H1 (cell line): ENCODE data around the gene ETS1. TPM values are rescaled to one million over a fixed set of nuclear protein-coding genes. Genes with fewer than 3 reads are reported as not detected.

Experiments
- CTCF ChIA-PET: fragments of 300-600 bp; sonication (Branson Sonifier 250); formaldehyde crosslinking; loops from one replicate; lab custom pipeline; 2021; ENCODE audit not compliant: partially characterized antibody; lab: Charles Lee
- POLR2A ChIA-PET: fragments of 300-600 bp; sonication (Branson Sonifier 250); formaldehyde crosslinking; loops from one replicate; lab custom pipeline; 2021; ENCODE audit warnings: inconsistent platforms; ENCODE audit not compliant: partially characterized antibody; lab: Charles Lee
- DNase-seq, 2 experiments: peaks; one replicate each; pipeline versions ENCODE4 v3.0.0 to v3.0.0-alpha.2; 2010 to 2022; ENCODE audit warnings: low spot score in 2 of 2, low read depth in 1 of 2, mixed read lengths in 1 of 2
- FAIRE-seq: peaks from 2 replicates; lab custom pipeline; 2011; peaks lifted over from hg19 to GRCh38; lab: Jason Lieb, UNC
- H2AFZ ChIP-seq: 2 replicates; pipeline ENCODE4 v1.8.1; 2012; ENCODE audit warnings: low read length, inconsistent platforms
- H2AK5ac ChIP-seq: 2 replicates; pipeline ENCODE4 v1.6.1; 2013; ENCODE audit warnings: low read depth, low read length
- H2BK120ac ChIP-seq: replicated peaks from 2 replicates; pipeline ENCODE3; 2013; ENCODE audit warnings: low read depth, low read length, inconsistent platforms
- H2BK12ac ChIP-seq: 2 replicates; pipeline ENCODE4 v1.6.1; 2013; ENCODE audit warnings: low read depth, low read length
- H2BK15ac ChIP-seq: 2 replicates; pipeline ENCODE4 v1.6.1; 2013; ENCODE audit warnings: low read length
- H2BK20ac ChIP-seq: 2 replicates; pipeline ENCODE4 v1.6.1; 2013; ENCODE audit warnings: low read length
- H2BK5ac ChIP-seq: 2 replicates; pipeline ENCODE4 v1.6.1; 2013; ENCODE audit warnings: low read depth, low read length
- H3K14ac ChIP-seq: 2 replicates; pipeline ENCODE4 v1.6.1; 2013; ENCODE audit warnings: inconsistent platforms; ENCODE audit not compliant: insufficient read length
- H3K18ac ChIP-seq: 2 replicates; pipeline ENCODE4 v1.6.1; 2013; ENCODE audit warnings: low read length; ENCODE audit errors: extremely low read depth
- H3K23ac ChIP-seq: 2 replicates; pipeline ENCODE4 v1.6.1; 2013; ENCODE audit warnings: inconsistent platforms; ENCODE audit not compliant: insufficient read length
- H3K23me2 ChIP-seq: 2 replicates; pipeline ENCODE4 v1.6.1; 2013; ENCODE audit warnings: low read depth, low read length
- H3K27ac ChIP-seq: 2 replicates; pipeline ENCODE4 v1.6.1; 2011; ENCODE audit warnings: low read depth, low read length, inconsistent platforms
- H3K27me3 ChIP-seq, 4 experiments: replicated peaks in 1 of 4; 1 replicate in 1 of 4; 2 replicates in 3 of 4; pipeline versions ENCODE4 v1.6.1 to v1.8.1; 2011 to 2013; ENCODE audit warnings: low read length in 3 of 4, mild to moderate bottlenecking in 3 of 4, inconsistent platforms in 2 of 4, mixed read lengths in 2 of 4, moderate library complexity in 1 of 4; ENCODE audit not compliant: control insufficient read depth in 3 of 4, insufficient read depth in 3 of 4; ENCODE audit errors: extremely low read depth in 1 of 4
- H3K36me3 ChIP-seq, 4 experiments: 2 replicates each; pipeline versions ENCODE4 v1.6.1 to v1.8.1; 2011 to 2013; ENCODE audit warnings: mild to moderate bottlenecking in 4 of 4, low read length in 3 of 4, moderate library complexity in 2 of 4, control low read depth in 1 of 4, inconsistent platforms in 1 of 4; ENCODE audit not compliant: insufficient read depth in 4 of 4, control insufficient read depth in 2 of 4
- H3K4ac ChIP-seq: replicated peaks from 2 replicates; pipeline ENCODE3; 2013; ENCODE audit warnings: low read length, low read depth, mixed read lengths, inconsistent platforms; ENCODE audit not compliant: insufficient read length
- H3K4me1 ChIP-seq, 4 experiments: replicated peaks in 1 of 4; 1 replicate in 1 of 4; 2 replicates in 3 of 4; pipeline versions ENCODE4 v1.6.1 to v1.8.1; 2011 to 2013; ENCODE audit warnings: low read length in 3 of 4, inconsistent platforms in 2 of 4, mixed read lengths in 1 of 4; ENCODE audit not compliant: insufficient read depth in 4 of 4, control insufficient read depth in 3 of 4
- H3K4me2 ChIP-seq, 2 experiments: 2 replicates each; pipeline versions ENCODE4 v1.6.1 to v1.8.1; 2011 to 2013; ENCODE audit warnings: low read depth in 2 of 2, low read length in 2 of 2, control low read depth in 1 of 2, inconsistent platforms in 1 of 2, mild to moderate bottlenecking in 1 of 2; ENCODE audit not compliant: insufficient read depth in 1 of 2
- H3K4me3 ChIP-seq, 4 experiments: fragments of 200-600, 300-600 bp in 1 of 4; sonication (generic), shearing (Covaris generic), sonication (Bioruptor Twin) in 1 of 4; 2 replicates each; pipeline versions ENCODE4 v1.5.1 to v1.8.1; 2011 to 2016; ENCODE audit warnings: low read length in 4 of 4, low read depth in 3 of 4, control low read depth in 2 of 4, inconsistent platforms in 2 of 4, mild to moderate bottlenecking in 2 of 4, mixed read lengths in 1 of 4, moderate library complexity in 1 of 4; ENCODE audit not compliant: insufficient read depth in 2 of 4; ENCODE audit errors: extremely low read depth in 1 of 4
- H3K56ac ChIP-seq: replicated peaks from 2 replicates; pipeline ENCODE3; 2013; ENCODE audit warnings: low read depth, mild to moderate bottlenecking, mixed read lengths, low read length, inconsistent platforms; ENCODE audit not compliant: insufficient read length
- H3K79me1 ChIP-seq: 2 replicates; pipeline ENCODE4 v1.6.1; 2013; ENCODE audit warnings: low read depth, low read length, control low read depth
- H3K79me2 ChIP-seq, 2 experiments: 2 replicates each; pipeline versions ENCODE4 v1.6.1 to v1.8.1; 2012 to 2013; ENCODE audit warnings: low read length in 2 of 2, mild to moderate bottlenecking in 2 of 2, inconsistent platforms in 1 of 2; ENCODE audit not compliant: insufficient read depth in 2 of 2, control insufficient read depth in 1 of 2
- H3K9ac ChIP-seq, 4 experiments: replicated peaks in 1 of 4; 1 replicate in 1 of 4; 2 replicates in 3 of 4; pipeline versions ENCODE4 v1.6.1 to v1.8.1; 2011 to 2013; ENCODE audit warnings: low read depth in 3 of 4, low read length in 3 of 4, control low read depth in 2 of 4, mild to moderate bottlenecking in 2 of 4, moderate library complexity in 2 of 4, inconsistent platforms in 1 of 4; ENCODE audit errors: extremely low read depth in 1 of 4
- H3K9me3 ChIP-seq, 2 experiments: 2 replicates each; pipeline versions ENCODE4 v1.6.1 to v1.8.1; 2012 to 2013; ENCODE audit warnings: mild to moderate bottlenecking in 2 of 2, moderate library complexity in 2 of 2, control low read depth in 1 of 2, inconsistent platforms in 1 of 2, low read depth in 1 of 2, low read length in 1 of 2, mixed read lengths in 1 of 2; ENCODE audit not compliant: insufficient read depth in 2 of 2
- H4K20me1 ChIP-seq, 2 experiments: replicated peaks in 1 of 2; 2 replicates each; pipeline versions ENCODE3 to v1.8.1; 2011 to 2013; ENCODE audit warnings: inconsistent platforms in 2 of 2, low read length in 2 of 2, mild to moderate bottlenecking in 1 of 2; ENCODE audit not compliant: insufficient read depth in 2 of 2, control insufficient read depth in 1 of 2
- H4K5ac ChIP-seq: 2 replicates; pipeline ENCODE4 v1.6.1; 2013; ENCODE audit warnings: low read length, low read depth, mixed read lengths, inconsistent platforms; ENCODE audit not compliant: insufficient read length
- H4K8ac ChIP-seq: 2 replicates; pipeline ENCODE4 v1.8.0; 2013; ENCODE audit warnings: mild to moderate bottlenecking, moderate library complexity, low read length, inconsistent platforms; ENCODE audit not compliant: insufficient read depth; ENCODE audit errors: extremely low read depth
- H4K91ac ChIP-seq: replicated peaks from 2 replicates; pipeline ENCODE3; 2013; ENCODE audit warnings: low read length, mixed read lengths, inconsistent platforms; ENCODE audit not compliant: insufficient read length
- BACH1 ChIP-seq: IDR thresholded peaks from 2 replicates; pipeline ENCODE4 v1.6.1; 2012; ENCODE audit warnings: low read length, improper control_type of control experiment
- CBX5 ChIP-seq: fragments of 300-800, 300-1000 bp; sonication (generic); IDR thresholded peaks from 2 replicates; pipeline ENCODE4 v1.7.1; 2016; ENCODE audit warnings: antibody characterized with exemption, low read length, low read depth
- HDAC2 ChIP-seq, 2 experiments: fragments of 300-600 bp in 1 of 2; sonication (generic) in 1 of 2; IDR thresholded peaks; 2 replicates each; pipeline ENCODE4 v1.6.1; 2011 to 2012; ENCODE audit warnings: low read depth in 2 of 2, low read length in 2 of 2, mild to moderate bottlenecking in 2 of 2, moderate library complexity in 2 of 2, borderline replicate concordance in 1 of 2, inconsistent platforms in 1 of 2
- MAFK ChIP-seq: IDR thresholded peaks from 2 replicates; pipeline ENCODE4 v1.6.1; 2012; ENCODE audit warnings: low read depth, mild to moderate bottlenecking, improper control_type of control experiment, low read length
- NANOG ChIP-seq: IDR thresholded peaks from 2 replicates; pipeline ENCODE4 v1.6.1; 2011; ENCODE audit warnings: low read length, low read depth, mild to moderate bottlenecking, inconsistent platforms; ENCODE audit not compliant: insufficient read depth, poor library complexity, severe bottlenecking
- SAP30 ChIP-seq: fragments of 300-600 bp; sonication (generic); IDR thresholded peaks from 2 replicates; pipeline ENCODE4 v1.7.1; 2012; ENCODE audit warnings: low read length, moderate library complexity, mild to moderate bottlenecking, inconsistent platforms; ENCODE audit not compliant: insufficient read depth, insufficient replicate concordance
- SIRT6 ChIP-seq: IDR thresholded peaks from one replicate; pipeline ENCODE4 v1.7.1; 2012; ENCODE audit warnings: low read length, inconsistent platforms
- SIX5 ChIP-seq: IDR thresholded peaks from 2 replicates; pipeline ENCODE4 v1.6.1; 2011; ENCODE audit warnings: mild to moderate bottlenecking, low read depth, low read length
- SP2 ChIP-seq: IDR thresholded peaks from 2 replicates; pipeline ENCODE4 v1.6.1; 2012; ENCODE audit warnings: mild to moderate bottlenecking, low read length, inconsistent platforms
- TAF1 ChIP-seq: IDR thresholded peaks from 2 replicates; pipeline ENCODE4 v1.6.1; 2011; ENCODE audit warnings: mild to moderate bottlenecking, low read depth, low read length
- TEAD4 ChIP-seq: IDR thresholded peaks from 2 replicates; pipeline ENCODE4 v1.6.1; 2012; ENCODE audit warnings: low read depth, low read length, inconsistent platforms, mixed read lengths
- WGBS, 2 experiments: shearing (Covaris generic) in 1 of 2; methylation state at CpG; one replicate each; pipeline versions ENCODE4 v1.1.6 to v1.1.7; 2013 to 2015; ENCODE audit warnings: low lambda C conversion rate in 2 of 2, mixed read lengths in 2 of 2, inconsistent platforms in 1 of 2, low coverage in 1 of 2, missing lambda C conversion rate in 1 of 2; ENCODE audit not compliant: insufficient replicate concordance in 2 of 2, insufficient coverage in 1 of 2, insufficient read length in 1 of 2; ENCODE audit errors: extremely low coverage in 1 of 2, missing lambda C conversion rate in 1 of 2; 5-methylcytosine and 5-hydroxymethylcytosine counted together
- polyA plus RNA-seq, 7 experiments: library from polyadenylated mRNA; depleted of rRNA in 3 of 7; stranded (reverse) in 5 of 7; unstranded in 2 of 7; fragments of >200 nt in 5 of 7; fragments of 200-250 nt in 2 of 7; gene quantifications; 1 replicate in 5 of 7; 2 replicates in 1 of 7; 4 replicates in 1 of 7; pipeline versions ENCODE4 v1.2.1 to v1.2.3, GENCODE V29; 2011 to 2013; ENCODE audit warnings: missing spikeins in 2 of 7, mixed read lengths in 2 of 7
- total RNA-seq: library from RNA; stranded (reverse); fragmentation: NEBNext Ultra II Directional; extraction: Animal tissue kit (Norgen Biotek cat#: 25700); gene quantifications from 2 replicates; pipeline ENCODE4 v1.2.1, GENCODE V29; 2021
- TF ChIP-seq, protein P1 (sequence below), 3 experiments: IDR thresholded peaks; 1 replicate in 2 of 3; 2 replicates in 1 of 3; pipeline versions ENCODE4 v1.5.1 to v1.6.1; 2011; ENCODE audit warnings: low read length in 3 of 3, mild to moderate bottlenecking in 3 of 3, inconsistent platforms in 2 of 3, low read depth in 1 of 3, moderate library complexity in 1 of 3; ENCODE audit not compliant: insufficient read depth in 1 of 3; ENCODE audit errors: control extremely low read depth in 1 of 3

ETS1 gene
- total and polyA plus RNA-seq, 2 of the 8 experiments (the other 6 are each of a cell fraction or from before 2014, with no cell fraction given) = 10.0 to 35.3 TPM

GRCh38 chr11:128563308-128563707 is 24.1 kb downstream of the ETS1 start:
- Histone ChIP-seq H3K79me2 (no peaks in the 10 kb centered on the region), H4K5ac (no peak overlapping the region), H2BK15ac (no peak overlapping the region), H3K4ac (no peak overlapping the region), H3K18ac (no peak overlapping the region), H4K20me1 (no peaks in the 10 kb centered on the region), H3K4me2 (no peak overlapping the region), H3K56ac (no peak overlapping the region), H2AFZ (no peak overlapping the region), H2AK5ac (no peak overlapping the region; the same call in 1 of the 2 replicates), H3K36me3 (no peaks in the 10 kb centered on the region), H3K23me2 (no peaks in the 10 kb centered on the region), H3K4me1 (peaks cover 0 to 4% (median under 1%) of the 10 kb centered on the region in 4 experiments; a peak in 3 of 7 replicates), H3K23ac (no peak overlapping the region), H3K27me3 (no peaks in the 10 kb centered on the region), H2BK5ac (no peak overlapping the region), H2BK120ac (no peak overlapping the region), H3K27ac (no peak overlapping the region), H3K79me1 (no peaks in the 10 kb centered on the region; the same call in 1 of the 2 replicates), H3K9ac (no peak overlapping the region), H3K14ac (no peak overlapping the region), H2BK12ac (no peak overlapping the region), H4K91ac (no peak overlapping the region), H4K8ac (no peak overlapping the region), H3K4me3 (no peak overlapping the region), H3K9me3 (no peaks in the 10 kb centered on the region), H2BK20ac (no peak overlapping the region)
- FAIRE-seq (no peak), DNase-seq (no peak)
- POLR2A ChIA-PET = no interaction called here
- CTCF ChIA-PET = interaction anchor here (1.0 to 1.2 kb wide), 2 partner anchors 13 to 68 kb away, joined by 3 read pairs; no protein-coding TSS in a partner anchor
- 95% methylated on average over 5 of the region's 5 CpGs; no CpG with 5 or more reads in 1 of the 2 experiments for WGBS, 2 experiments
- TF ChIP-seq SP2 = no peak
- TF ChIP-seq SAP30 = no peak
- TF ChIP-seq, protein P1, sequence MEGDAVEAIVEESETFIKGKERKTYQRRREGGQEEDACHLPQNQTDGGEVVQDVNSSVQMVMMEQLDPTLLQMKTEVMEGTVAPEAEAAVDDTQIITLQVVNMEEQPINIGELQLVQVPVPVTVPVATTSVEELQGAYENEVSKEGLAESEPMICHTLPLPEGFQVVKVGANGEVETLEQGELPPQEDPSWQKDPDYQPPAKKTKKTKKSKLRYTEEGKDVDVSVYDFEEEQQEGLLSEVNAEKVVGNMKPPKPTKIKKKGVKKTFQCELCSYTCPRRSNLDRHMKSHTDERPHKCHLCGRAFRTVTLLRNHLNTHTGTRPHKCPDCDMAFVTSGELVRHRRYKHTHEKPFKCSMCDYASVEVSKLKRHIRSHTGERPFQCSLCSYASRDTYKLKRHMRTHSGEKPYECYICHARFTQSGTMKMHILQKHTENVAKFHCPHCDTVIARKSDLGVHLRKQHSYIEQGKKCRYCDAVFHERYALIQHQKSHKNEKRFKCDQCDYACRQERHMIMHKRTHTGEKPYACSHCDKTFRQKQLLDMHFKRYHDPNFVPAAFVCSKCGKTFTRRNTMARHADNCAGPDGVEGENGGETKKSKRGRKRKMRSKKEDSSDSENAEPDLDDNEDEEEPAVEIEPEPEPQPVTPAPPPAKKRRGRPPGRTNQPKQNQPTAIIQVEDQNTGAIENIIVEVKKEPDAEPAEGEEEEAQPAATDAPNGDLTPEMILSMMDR (IDR thresholded peaks at IDR 0.05; ENCODE audit: control extremely low read depth in 1 of 3, insufficient read depth in 1 of 3, low read depth in 1 of 3, low read length in 3 of 3) = no peak
- TF ChIP-seq TEAD4 = no peak
- no peak for TF ChIP-seq BACH1
- TF ChIP-seq MAFK = no peak
- TF ChIP-seq NANOG = no peak
- no peak for TF ChIP-seq HDAC2 (IDR thresholded peaks at IDR 0.05; ENCODE audit: borderline replicate concordance in 1 of 2, low read depth in 2 of 2, low read length in 2 of 2)
- TF ChIP-seq TAF1 = no peak
- no peak for TF ChIP-seq CBX5
- TF ChIP-seq SIX5 = no peak
- TF ChIP-seq SIRT6 = no peak
